HCT116 (cell line): ENCODE data around the gene ABCA6. TPM values are rescaled to one million over a fixed set of nuclear protein-coding genes. Genes with fewer than 3 reads are reported as not detected.

Source experiments
- ATAC-seq: fragments of 200-7000 bp; cut with Tn5 transposase; 2 replicates; pipeline ENCODE4 v1.9.1; 2020; ENCODE audit warnings: mild to moderate bottlenecking, moderate library complexity
- BruUV-seq: library from RNA; stranded (reverse); fragments of 400-500 nt; replicated peaks from 2 replicates; lab custom pipeline; 2021; lab: Mats Ljungman, UMichigan
- CTCF ChIA-PET: fragments of 300-600 bp; sonication (Branson Sonifier 250); formaldehyde crosslinking; loops from one replicate; lab custom pipeline; 2021; ENCODE audit warnings: antibody characterized with exemption; lab: Charles Lee
- POLR2A ChIA-PET: fragments of 300-600, 350-600 bp; sonication (Branson Sonifier 250); formaldehyde crosslinking; loops from one replicate; lab custom pipeline; 2021; ENCODE audit warnings: antibody characterized with exemption; lab: Charles Lee
- RAD21 ChIA-PET, 2 experiments: fragments of 300-600 bp; sonication (Branson Sonifier 250); formaldehyde crosslinking; loops; one replicate each; lab custom pipeline; 2023; ENCODE audit warnings: low total read pairs in 2 of 2; ENCODE audit not compliant: uncharacterized antibody in 2 of 2, unreplicated experiment in 2 of 2, low non-redundant PET in 1 of 2; lab: Charles Lee
- DNase-seq: peaks from one replicate; pipeline ENCODE4 v3.0.0-alpha.2; 2010; ENCODE audit warnings: low read depth, low spot score
- H2AFZ ChIP-seq: fragments of 200-600 bp; shearing (Covaris generic), sonication (generic); 2 replicates; pipeline ENCODE4 v1.6.1; 2017; ENCODE audit warnings: low read depth, mixed run types, mixed read lengths, antibody characterized with exemption, low read length; ENCODE audit not compliant: poor library complexity, severe bottlenecking
- H3K27ac ChIP-seq: 2 replicates; pipeline ENCODE4 v1.5.1; 2012; ENCODE audit warnings: low read depth, low read length
- H3K27me3 ChIP-seq: fragments of 200-600 bp; sonication (generic); 2 replicates; pipeline ENCODE4 v1.6.1; 2016; ENCODE audit warnings: mixed run types, low read length, mixed read lengths; ENCODE audit not compliant: insufficient read depth
- H3K36me3 ChIP-seq, 2 experiments: fragments of 200-500 bp in 1 of 2; fragments of 200-600 bp in 1 of 2; sonication (Bioruptor generic) in 1 of 2; sonication (generic) in 1 of 2; 2 replicates each; pipeline versions ENCODE4 v1.5.1 to v1.6.1; 2014 to 2016; ENCODE audit warnings: low read length in 2 of 2, inconsistent platforms in 1 of 2, mixed read lengths in 1 of 2, mixed run types in 1 of 2; ENCODE audit not compliant: insufficient read depth in 2 of 2, control insufficient read depth in 1 of 2
- H3K4me1 ChIP-seq, 2 experiments: fragments of 200-600 bp in 1 of 2; sonication (generic) in 1 of 2; 2 replicates each; pipeline versions ENCODE4 v1.5.1 to v1.6.1; 2012 to 2017; ENCODE audit warnings: low read length in 2 of 2, inconsistent platforms in 1 of 2, mild to moderate bottlenecking in 1 of 2, mixed read lengths in 1 of 2, mixed run types in 1 of 2, moderate library complexity in 1 of 2; ENCODE audit not compliant: insufficient read depth in 2 of 2, control insufficient read depth in 1 of 2
- H3K4me2 ChIP-seq: fragments of 200-600 bp; sonication (generic); 2 replicates; pipeline ENCODE4 v1.6.1; 2017; ENCODE audit warnings: mixed run types, low read length, mixed read lengths
- H3K4me3 ChIP-seq, 2 experiments: fragments of 200-600 bp in 1 of 2; sonication (generic) in 1 of 2; replicated peaks in 1 of 2; 2 replicates each; pipeline ENCODE4 v1.5.1; 2011 to 2016; ENCODE audit warnings: low read length in 2 of 2, control low read depth in 1 of 2, low read depth in 1 of 2, mild to moderate bottlenecking in 1 of 2, mixed read lengths in 1 of 2, mixed run types in 1 of 2
- H3K79me2 ChIP-seq: fragments of 200-600 bp; sonication (generic); 2 replicates; pipeline ENCODE4 v1.6.1; 2017; ENCODE audit warnings: mild to moderate bottlenecking, mixed run types, low read length, moderate library complexity, mixed read lengths; ENCODE audit not compliant: insufficient read depth
- H3K9ac ChIP-seq: fragments of 200-600 bp; sonication (generic); 2 replicates; pipeline ENCODE4 v1.6.1; 2016; ENCODE audit warnings: low read length, mixed read lengths
- H3K9me2 ChIP-seq: fragments of 200-600 bp; sonication (generic), shearing (Covaris generic); 2 replicates; pipeline ENCODE4 v1.6.1; 2017; ENCODE audit warnings: mixed run types, mild to moderate bottlenecking, moderate library complexity; ENCODE audit not compliant: insufficient read depth
- H3K9me3 ChIP-seq, 2 experiments: fragments of 200-500 bp in 1 of 2; fragments of 200-600 bp in 1 of 2; sonication (Bioruptor generic) in 1 of 2; sonication (generic) in 1 of 2; 2 replicates each; pipeline ENCODE4 v1.6.1; 2014 to 2017; ENCODE audit warnings: low read length in 2 of 2, mixed read lengths in 2 of 2, inconsistent platforms in 1 of 2, low read depth in 1 of 2, mild to moderate bottlenecking in 1 of 2, mixed run types in 1 of 2, moderate library complexity in 1 of 2; ENCODE audit not compliant: control insufficient read depth in 1 of 2, insufficient read depth in 1 of 2
- H4K20me1 ChIP-seq: fragments of 200-600 bp; sonication (generic), shearing (Covaris generic); 2 replicates; pipeline ENCODE4 v1.6.1; 2017; ENCODE audit warnings: mixed run types, mild to moderate bottlenecking, moderate library complexity; ENCODE audit not compliant: insufficient read depth
- ELF1 ChIP-seq: IDR thresholded peaks from 2 replicates; pipeline ENCODE4 v1.6.1; 2012; ENCODE audit warnings: low read depth, borderline replicate concordance
- EZH2 ChIP-seq: fragments of 200-600 bp; sonication (generic); IDR thresholded peaks from 2 replicates; pipeline ENCODE4 v1.6.1; 2017; ENCODE audit warnings: antibody characterized with exemption, mixed run types
- FOSL1 ChIP-seq: IDR thresholded peaks from 2 replicates; pipeline ENCODE4 v1.6.1; 2012; ENCODE audit warnings: low read depth
- JUND ChIP-seq: IDR thresholded peaks from 2 replicates; pipeline ENCODE4 v1.6.1; 2012
- POLR2A ChIP-seq: IDR thresholded peaks from 2 replicates; pipeline ENCODE4 v1.7.0; 2011; ENCODE audit warnings: borderline replicate concordance; ENCODE audit not compliant: insufficient read depth, insufficient read length; ENCODE audit errors: extremely low read depth
- RAD21 ChIP-seq: IDR thresholded peaks from 2 replicates; pipeline ENCODE4 v1.6.1; 2012; ENCODE audit warnings: low read depth, mild to moderate bottlenecking
- SP1 ChIP-seq: IDR thresholded peaks from 2 replicates; pipeline ENCODE4 v1.6.1; 2012; ENCODE audit warnings: low read depth
- SRF ChIP-seq: IDR thresholded peaks from 2 replicates; pipeline ENCODE4 v1.6.1; 2012; ENCODE audit warnings: low read depth
- YY1 ChIP-seq: IDR thresholded peaks from 2 replicates; pipeline ENCODE4 v1.6.1; 2011; ENCODE audit warnings: low read length, low read depth, moderate library complexity, mild to moderate bottlenecking; ENCODE audit not compliant: insufficient replicate concordance; ENCODE audit errors: extremely low read depth
- ZFX ChIP-seq: fragments of 450-650 bp; IDR thresholded peaks from 2 replicates; pipeline ENCODE4 v1.6.1; 2017
- ZNF274 ChIP-seq: fragments of 200-500 bp; sonication (Bioruptor generic); IDR thresholded peaks from 2 replicates; pipeline ENCODE4 v1.6.1; 2014; ENCODE audit warnings: mild to moderate bottlenecking, low read depth, low read length, inconsistent platforms
- intact Hi-C: fragments of 100-400 bp; cut with micrococcal nuclease; formaldehyde crosslinking; loops from 2 replicates; pipeline ENCODE4 v1.10.0; 2022
- total RNA-seq: library from RNA; stranded (reverse); gene quantifications from one replicate; pipeline ENCODE4 v1.2.1, GENCODE V29; 2021; ENCODE audit not compliant: unreplicated experiment
- TF ChIP-seq, protein P1 (sequence below): IDR thresholded peaks from 2 replicates; pipeline ENCODE4 v1.6.1; 2012
- TF ChIP-seq, protein P2 (sequence below), 3 experiments: fragments of 200-600 bp in 1 of 3; sonication (generic) in 1 of 3; IDR thresholded peaks in 2 of 3; conservative IDR thresholded peaks in 1 of 3; 2 replicates each; pipeline ENCODE4 v1.5.1; 2012 to 2017; ENCODE audit warnings: low read depth in 2 of 3, low read length in 2 of 3, antibody characterized with exemption in 1 of 3, borderline replicate concordance in 1 of 3, control low read depth in 1 of 3, mild to moderate bottlenecking in 1 of 3, mixed read lengths in 1 of 3, mixed run types in 1 of 3, moderate library complexity in 1 of 3; ENCODE audit not compliant: insufficient read depth in 1 of 3
- TF ChIP-seq, protein P3 (sequence below): IDR thresholded peaks from 2 replicates; pipeline ENCODE4 v1.6.1; 2011; ENCODE audit warnings: mild to moderate bottlenecking, low read length, moderate library complexity; ENCODE audit not compliant: insufficient replicate concordance; ENCODE audit errors: extremely low read depth

ABCA6 gene
- total RNA-seq, 1 experiment from 2014 or later, result 0.44 TPM

DNA sequence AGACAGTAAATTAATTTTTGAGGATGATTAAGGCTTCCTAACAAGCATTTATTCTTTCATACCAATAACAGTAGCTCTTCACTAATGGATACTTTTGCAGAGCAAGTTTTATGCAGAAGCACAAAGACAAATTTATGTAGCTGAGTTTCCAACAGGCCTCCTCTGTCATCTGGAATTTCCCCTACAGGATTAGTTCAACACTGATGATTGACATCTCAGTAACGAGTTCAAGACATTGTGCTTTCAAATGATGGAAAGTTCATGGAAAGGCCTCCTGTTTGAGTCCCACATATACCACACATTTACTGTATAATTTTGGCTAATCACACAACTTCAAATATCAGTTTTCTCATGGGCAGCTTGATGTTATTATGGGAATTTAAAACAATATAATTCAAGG, 46.4 kb upstream of the ABCA6 start:
- Histone ChIP-seq H3K4me1 (no peaks in the 10 kb centered on the region), H3K9me2 (no peaks in the 10 kb centered on the region), H3K9me3 (no peaks in the 10 kb centered on the region), H3K9ac (no peak overlapping the region), H3K4me3 (no peak overlapping the region), H2AFZ (no peak overlapping the region), H3K79me2 (no peaks in the 10 kb centered on the region), H3K36me3 (no peaks in the 10 kb centered on the region), H3K27ac (no peak overlapping the region), H3K4me2 (no peak overlapping the region), H3K27me3 (no peaks in the 10 kb centered on the region), H4K20me1 (no peaks in the 10 kb centered on the region)
- BruUV-seq, result no TSS peak
- intact Hi-C loops, result no loop called here
- POLR2A ChIA-PET, result no interaction called here
- CTCF ChIA-PET, result no interaction called here
- DNase-seq, result no peak
- TF ChIP-seq EZH2, result no peak
- TF ChIP-seq RAD21, result no peak
- TF ChIP-seq ZFX, result no peak
- no peak for TF ChIP-seq POLR2A
- TF ChIP-seq, protein P1, sequence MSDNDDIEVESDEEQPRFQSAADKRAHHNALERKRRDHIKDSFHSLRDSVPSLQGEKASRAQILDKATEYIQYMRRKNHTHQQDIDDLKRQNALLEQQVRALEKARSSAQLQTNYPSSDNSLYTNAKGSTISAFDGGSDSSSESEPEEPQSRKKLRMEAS, result no peak
- no peak for TF ChIP-seq ZNF274
- TF ChIP-seq, protein P2, sequence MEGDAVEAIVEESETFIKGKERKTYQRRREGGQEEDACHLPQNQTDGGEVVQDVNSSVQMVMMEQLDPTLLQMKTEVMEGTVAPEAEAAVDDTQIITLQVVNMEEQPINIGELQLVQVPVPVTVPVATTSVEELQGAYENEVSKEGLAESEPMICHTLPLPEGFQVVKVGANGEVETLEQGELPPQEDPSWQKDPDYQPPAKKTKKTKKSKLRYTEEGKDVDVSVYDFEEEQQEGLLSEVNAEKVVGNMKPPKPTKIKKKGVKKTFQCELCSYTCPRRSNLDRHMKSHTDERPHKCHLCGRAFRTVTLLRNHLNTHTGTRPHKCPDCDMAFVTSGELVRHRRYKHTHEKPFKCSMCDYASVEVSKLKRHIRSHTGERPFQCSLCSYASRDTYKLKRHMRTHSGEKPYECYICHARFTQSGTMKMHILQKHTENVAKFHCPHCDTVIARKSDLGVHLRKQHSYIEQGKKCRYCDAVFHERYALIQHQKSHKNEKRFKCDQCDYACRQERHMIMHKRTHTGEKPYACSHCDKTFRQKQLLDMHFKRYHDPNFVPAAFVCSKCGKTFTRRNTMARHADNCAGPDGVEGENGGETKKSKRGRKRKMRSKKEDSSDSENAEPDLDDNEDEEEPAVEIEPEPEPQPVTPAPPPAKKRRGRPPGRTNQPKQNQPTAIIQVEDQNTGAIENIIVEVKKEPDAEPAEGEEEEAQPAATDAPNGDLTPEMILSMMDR (IDR thresholded peaks at IDR 0.05 in 2 of 3, conservative IDR thresholded peaks at IDR 0.05 in 1 of 3; ENCODE audit: borderline replicate concordance in 1 of 3, insufficient read depth in 1 of 3, low read depth in 2 of 3, low read length in 2 of 3), result no peak
- no peak for TF ChIP-seq FOSL1
- TF ChIP-seq SRF, result no peak
- RAD21 ChIA-PET, result no interaction called here
- ATAC-seq, result no peak

DNA sequence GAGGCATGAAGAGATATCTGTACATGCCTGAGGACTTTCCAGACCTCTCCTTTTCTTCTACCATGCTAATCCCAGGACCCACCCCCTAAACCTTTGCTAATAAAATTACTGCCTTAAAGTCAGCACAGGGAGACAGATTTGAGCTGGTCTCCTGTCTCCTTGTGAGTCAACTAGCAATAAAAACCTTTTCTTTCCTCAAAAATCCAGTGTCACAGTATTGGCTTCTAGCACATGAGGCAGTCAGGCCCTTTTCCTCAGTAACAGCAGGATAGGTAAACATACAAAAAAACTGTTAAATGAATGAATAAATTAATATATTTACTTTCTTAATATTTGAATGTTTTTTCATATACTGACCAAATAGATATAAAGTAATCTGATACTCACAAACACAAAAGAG, 45.6 kb upstream of the ABCA6 start:
- POLR2A ChIA-PET, result no interaction called here
- ATAC-seq (no peak), DNase-seq (no peak)
- no peaks in the 10 kb centered on the region for H3K4me1 ChIP-seq
- H3K27me3 ChIP-seq, result no peaks in the 10 kb centered on the region
- CTCF ChIA-PET, result no interaction called here
- no TSS peak for BruUV-seq
- H3K4me2 ChIP-seq, result no peak overlapping the region
- H3K36me3 ChIP-seq, result no peaks in the 10 kb centered on the region
- RAD21 ChIA-PET, result no interaction called here
- no peak overlapping the region for H2AFZ ChIP-seq
- H3K9ac ChIP-seq, result no peak overlapping the region
- TF ChIP-seq RAD21 (no peak), JUND (no peak), ELF1 (no peak), ZFX (no peak), SRF (no peak), SP1 (no peak), YY1 (no peak)
- TF ChIP-seq, protein P3, sequence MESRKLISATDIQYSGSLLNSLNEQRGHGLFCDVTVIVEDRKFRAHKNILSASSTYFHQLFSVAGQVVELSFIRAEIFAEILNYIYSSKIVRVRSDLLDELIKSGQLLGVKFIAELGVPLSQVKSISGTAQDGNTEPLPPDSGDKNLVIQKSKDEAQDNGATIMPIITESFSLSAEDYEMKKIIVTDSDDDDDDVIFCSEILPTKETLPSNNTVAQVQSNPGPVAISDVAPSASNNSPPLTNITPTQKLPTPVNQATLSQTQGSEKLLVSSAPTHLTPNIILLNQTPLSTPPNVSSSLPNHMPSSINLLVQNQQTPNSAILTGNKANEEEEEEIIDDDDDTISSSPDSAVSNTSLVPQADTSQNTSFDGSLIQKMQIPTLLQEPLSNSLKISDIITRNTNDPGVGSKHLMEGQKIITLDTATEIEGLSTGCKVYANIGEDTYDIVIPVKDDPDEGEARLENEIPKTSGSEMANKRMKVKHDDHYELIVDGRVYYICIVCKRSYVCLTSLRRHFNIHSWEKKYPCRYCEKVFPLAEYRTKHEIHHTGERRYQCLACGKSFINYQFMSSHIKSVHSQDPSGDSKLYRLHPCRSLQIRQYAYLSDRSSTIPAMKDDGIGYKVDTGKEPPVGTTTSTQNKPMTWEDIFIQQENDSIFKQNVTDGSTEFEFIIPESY, result no peak
- TF ChIP-seq, protein P2 (IDR thresholded peaks at IDR 0.05 in 2 of 3, conservative IDR thresholded peaks at IDR 0.05 in 1 of 3; ENCODE audit: borderline replicate concordance in 1 of 3, insufficient read depth in 1 of 3, low read depth in 2 of 3, low read length in 2 of 3), result no peak
- no peaks in the 10 kb centered on the region for H3K9me3 ChIP-seq
- H3K27ac ChIP-seq, result no peak overlapping the region
- H3K79me2 ChIP-seq, result no peaks in the 10 kb centered on the region
- no peak overlapping the region for H3K4me3 ChIP-seq
- no peaks in the 10 kb centered on the region for H3K9me2 ChIP-seq
- H4K20me1 ChIP-seq, result no peaks in the 10 kb centered on the region
- intact Hi-C loops, result no loop called here
